ENCODE data around the gene SMC3.

The SMC3 gene

DNA sequence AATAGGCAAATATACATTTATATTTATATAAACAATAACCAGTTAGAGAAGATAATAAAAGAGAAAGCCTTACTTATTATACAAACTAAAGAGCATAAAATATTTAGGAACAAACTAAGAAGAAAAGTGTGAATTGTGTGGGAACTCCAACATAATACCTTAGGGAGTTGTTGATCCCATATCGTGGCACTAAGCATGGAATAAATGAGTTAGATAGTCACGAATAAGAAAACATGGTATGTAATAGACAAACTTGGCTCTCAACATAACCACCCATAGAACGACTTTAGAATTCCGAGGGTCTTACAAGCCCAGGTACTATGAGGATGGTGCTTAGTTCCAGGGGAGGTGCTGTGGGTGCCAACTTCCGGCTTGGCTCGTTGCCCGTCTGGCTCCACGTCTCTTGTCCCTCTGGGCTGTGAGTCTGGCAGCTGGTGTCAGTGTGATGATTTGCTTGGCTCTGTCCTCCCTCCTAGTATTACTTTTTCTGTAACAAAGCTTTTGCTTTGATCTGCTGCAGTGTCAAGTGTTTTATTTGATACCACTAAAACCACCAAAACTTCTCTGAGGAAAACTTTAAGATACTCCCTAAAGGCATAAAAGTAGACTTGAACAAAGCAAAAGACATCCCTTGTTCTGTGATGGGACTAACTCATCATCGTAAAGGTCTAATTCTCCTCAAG, 67.2 kb downstream of the SMC3 start (continued):
- TF ChIP-seq, protein P1, sequence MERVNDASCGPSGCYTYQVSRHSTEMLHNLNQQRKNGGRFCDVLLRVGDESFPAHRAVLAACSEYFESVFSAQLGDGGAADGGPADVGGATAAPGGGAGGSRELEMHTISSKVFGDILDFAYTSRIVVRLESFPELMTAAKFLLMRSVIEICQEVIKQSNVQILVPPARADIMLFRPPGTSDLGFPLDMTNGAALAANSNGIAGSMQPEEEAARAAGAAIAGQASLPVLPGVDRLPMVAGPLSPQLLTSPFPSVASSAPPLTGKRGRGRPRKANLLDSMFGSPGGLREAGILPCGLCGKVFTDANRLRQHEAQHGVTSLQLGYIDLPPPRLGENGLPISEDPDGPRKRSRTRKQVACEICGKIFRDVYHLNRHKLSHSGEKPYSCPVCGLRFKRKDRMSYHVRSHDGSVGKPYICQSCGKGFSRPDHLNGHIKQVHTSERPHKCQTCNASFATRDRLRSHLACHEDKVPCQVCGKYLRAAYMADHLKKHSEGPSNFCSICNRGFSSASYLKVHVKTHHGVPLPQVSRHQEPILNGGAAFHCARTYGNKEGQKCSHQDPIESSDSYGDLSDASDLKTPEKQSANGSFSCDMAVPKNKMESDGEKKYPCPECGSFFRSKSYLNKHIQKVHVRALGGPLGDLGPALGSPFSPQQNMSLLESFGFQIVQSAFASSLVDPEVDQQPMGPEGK (CRISPR knock-in tag; IDR thresholded peaks at IDR 0.05; ENCODE audit: borderline replicate concordance): no peak

DNA sequence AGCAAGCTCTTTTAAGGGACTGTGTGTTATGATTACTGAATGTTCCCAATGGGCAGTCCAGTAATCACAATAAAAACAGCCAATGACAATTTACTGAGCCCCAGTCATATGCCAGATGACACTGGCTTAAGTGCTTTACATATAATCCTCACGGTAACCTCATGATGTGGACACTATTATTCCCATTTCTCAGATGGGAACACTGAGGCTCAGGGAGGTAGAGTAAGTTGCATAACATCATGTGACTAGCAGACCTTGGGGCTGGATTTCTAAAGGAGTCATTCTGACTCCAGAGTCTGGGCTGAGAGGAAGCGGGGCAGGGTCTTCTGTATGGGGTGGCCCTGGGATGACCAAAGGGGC, 69.1 kb downstream of the SMC3 start:
- no peak for ATAC-seq

GRCh38 chr10:110636932-110637557, 69.5 kb downstream of the SMC3 start:
- TF ChIP-seq OSR1 (CRISPR knock-in tag; IDR thresholded peaks at IDR 0.05) (no peak), ZNF565 (CRISPR knock-in tag; conservative IDR thresholded peaks at IDR 0.05; ENCODE audit: low read depth) (no peak), ISL1 (CRISPR knock-in tag; IDR thresholded peaks at IDR 0.05) (no peak), GLIS3 (CRISPR knock-in tag; IDR thresholded peaks at IDR 0.05) (no peak), ZFP30 (CRISPR knock-in tag; IDR thresholded peaks at IDR 0.05) (no peak), TSHZ2 (CRISPR knock-in tag; IDR thresholded peaks at IDR 0.05) (no peak)
- TF ChIP-seq, protein P2, sequence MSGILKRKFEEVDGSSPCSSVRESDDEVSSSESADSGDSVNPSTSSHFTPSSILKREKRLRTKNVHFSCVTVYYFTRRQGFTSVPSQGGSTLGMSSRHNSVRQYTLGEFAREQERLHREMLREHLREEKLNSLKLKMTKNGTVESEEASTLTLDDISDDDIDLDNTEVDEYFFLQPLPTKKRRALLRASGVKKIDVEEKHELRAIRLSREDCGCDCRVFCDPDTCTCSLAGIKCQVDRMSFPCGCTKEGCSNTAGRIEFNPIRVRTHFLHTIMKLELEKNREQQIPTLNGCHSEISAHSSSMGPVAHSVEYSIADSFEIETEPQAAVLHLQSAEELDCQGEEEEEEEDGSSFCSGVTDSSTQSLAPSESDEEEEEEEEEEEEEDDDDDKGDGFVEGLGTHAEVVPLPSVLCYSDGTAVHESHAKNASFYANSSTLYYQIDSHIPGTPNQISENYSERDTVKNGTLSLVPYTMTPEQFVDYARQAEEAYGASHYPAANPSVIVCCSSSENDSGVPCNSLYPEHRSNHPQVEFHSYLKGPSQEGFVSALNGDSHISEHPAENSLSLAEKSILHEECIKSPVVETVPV (CRISPR knock-in tag; IDR thresholded peaks at IDR 0.05): no peak
- peak; percentile 12; the same call in 1 of the 3 replicates for ATAC-seq

More for the DNA sequence above, 69.1 kb downstream of the SMC3 start:
- no peak for TF ChIP-seq ESRRG (CRISPR knock-in tag; IDR thresholded peaks at IDR 0.05)
- no peak for TF ChIP-seq PPARA (CRISPR knock-in tag; IDR thresholded peaks at IDR 0.05; ENCODE audit: borderline replicate concordance)
- no peak for TF ChIP-seq ZNF565 (CRISPR knock-in tag; conservative IDR thresholded peaks at IDR 0.05; ENCODE audit: low read depth)
- no peak for TF ChIP-seq ZNF70 (CRISPR knock-in tag; IDR thresholded peaks at IDR 0.05)
- no peak for TF ChIP-seq TCF4 (CRISPR knock-in tag; IDR thresholded peaks at IDR 0.05; ENCODE audit: borderline replicate concordance)
- no peak for TF ChIP-seq SNAI2 (CRISPR knock-in tag; IDR thresholded peaks at IDR 0.05)
- TF ChIP-seq, protein P1 (CRISPR knock-in tag; IDR thresholded peaks at IDR 0.05; ENCODE audit: borderline replicate concordance): no peak
- no peak for TF ChIP-seq BACH2 (CRISPR knock-in tag; IDR thresholded peaks at IDR 0.05; ENCODE audit: borderline replicate concordance)
- TF ChIP-seq, protein P3, sequence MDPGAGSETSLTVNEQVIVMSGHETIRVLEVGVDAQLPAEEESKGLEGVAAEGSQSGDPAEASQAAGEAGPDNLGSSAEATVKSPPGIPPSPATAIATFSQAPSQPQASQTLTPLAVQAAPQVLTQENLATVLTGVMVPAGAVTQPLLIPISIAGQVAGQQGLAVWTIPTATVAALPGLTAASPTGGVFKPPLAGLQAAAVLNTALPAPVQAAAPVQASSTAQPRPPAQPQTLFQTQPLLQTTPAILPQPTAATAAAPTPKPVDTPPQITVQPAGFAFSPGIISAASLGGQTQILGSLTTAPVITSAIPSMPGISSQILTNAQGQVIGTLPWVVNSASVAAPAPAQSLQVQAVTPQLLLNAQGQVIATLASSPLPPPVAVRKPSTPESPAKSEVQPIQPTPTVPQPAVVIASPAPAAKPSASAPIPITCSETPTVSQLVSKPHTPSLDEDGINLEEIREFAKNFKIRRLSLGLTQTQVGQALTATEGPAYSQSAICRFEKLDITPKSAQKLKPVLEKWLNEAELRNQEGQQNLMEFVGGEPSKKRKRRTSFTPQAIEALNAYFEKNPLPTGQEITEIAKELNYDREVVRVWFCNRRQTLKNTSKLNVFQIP (CRISPR knock-in tag; IDR thresholded peaks at IDR 0.05; ENCODE audit: borderline replicate concordance, low read depth): no peak
- TF ChIP-seq ZFP30 (CRISPR knock-in tag; IDR thresholded peaks at IDR 0.05): no peak
- no peak for TF ChIP-seq GLIS3 (CRISPR knock-in tag; IDR thresholded peaks at IDR 0.05)
- no peak for TF ChIP-seq ISL1 (CRISPR knock-in tag; IDR thresholded peaks at IDR 0.05)

- no peak; the same call in 2 of the 3 replicates for ATAC-seq
- TF ChIP-seq, protein P3 (CRISPR knock-in tag; IDR thresholded peaks at IDR 0.05; ENCODE audit: borderline replicate concordance, low read depth): no peak
- TF ChIP-seq TCF4 (CRISPR knock-in tag; IDR thresholded peaks at IDR 0.05; ENCODE audit: borderline replicate concordance): no peak
- TF ChIP-seq RARB (CRISPR knock-in tag; IDR thresholded peaks at IDR 0.05): no peak
- TF ChIP-seq ARNTL (CRISPR knock-in tag; IDR thresholded peaks at IDR 0.05; ENCODE audit: borderline replicate concordance, low read depth): no peak
- TF ChIP-seq, protein P2 (CRISPR knock-in tag; IDR thresholded peaks at IDR 0.05): no peak
- no peak for TF ChIP-seq ZNF8 (CRISPR knock-in tag; IDR thresholded peaks at IDR 0.05)
- TF ChIP-seq TOX (CRISPR knock-in tag; IDR thresholded peaks at IDR 0.05; ENCODE audit: borderline replicate concordance): no peak
- no peak for TF ChIP-seq SNAI2 (CRISPR knock-in tag; IDR thresholded peaks at IDR 0.05)
- TF ChIP-seq ZC3H10 (CRISPR knock-in tag; IDR thresholded peaks at IDR 0.05): no peak
Observed at GRCh38 chr10:110637558-110638053, 70.1 kb downstream of the SMC3 start.
